Stimulated activated CD4-positive, alpha-beta T cell treated with anti-CD3 and anti-CD28 coated beads, TNF-alpha, amount 100 ng/mL, for 24 hours (primary cell): ENCODE results near the gene PTPRO.

Experiments
- DNase-seq, 3 experiments: peaks; one replicate each; pipeline ENCODE4 v3.0.0-alpha.2; 2020; ENCODE audit warnings: low read depth in 3 of 3

PTPRO gene

DNA sequence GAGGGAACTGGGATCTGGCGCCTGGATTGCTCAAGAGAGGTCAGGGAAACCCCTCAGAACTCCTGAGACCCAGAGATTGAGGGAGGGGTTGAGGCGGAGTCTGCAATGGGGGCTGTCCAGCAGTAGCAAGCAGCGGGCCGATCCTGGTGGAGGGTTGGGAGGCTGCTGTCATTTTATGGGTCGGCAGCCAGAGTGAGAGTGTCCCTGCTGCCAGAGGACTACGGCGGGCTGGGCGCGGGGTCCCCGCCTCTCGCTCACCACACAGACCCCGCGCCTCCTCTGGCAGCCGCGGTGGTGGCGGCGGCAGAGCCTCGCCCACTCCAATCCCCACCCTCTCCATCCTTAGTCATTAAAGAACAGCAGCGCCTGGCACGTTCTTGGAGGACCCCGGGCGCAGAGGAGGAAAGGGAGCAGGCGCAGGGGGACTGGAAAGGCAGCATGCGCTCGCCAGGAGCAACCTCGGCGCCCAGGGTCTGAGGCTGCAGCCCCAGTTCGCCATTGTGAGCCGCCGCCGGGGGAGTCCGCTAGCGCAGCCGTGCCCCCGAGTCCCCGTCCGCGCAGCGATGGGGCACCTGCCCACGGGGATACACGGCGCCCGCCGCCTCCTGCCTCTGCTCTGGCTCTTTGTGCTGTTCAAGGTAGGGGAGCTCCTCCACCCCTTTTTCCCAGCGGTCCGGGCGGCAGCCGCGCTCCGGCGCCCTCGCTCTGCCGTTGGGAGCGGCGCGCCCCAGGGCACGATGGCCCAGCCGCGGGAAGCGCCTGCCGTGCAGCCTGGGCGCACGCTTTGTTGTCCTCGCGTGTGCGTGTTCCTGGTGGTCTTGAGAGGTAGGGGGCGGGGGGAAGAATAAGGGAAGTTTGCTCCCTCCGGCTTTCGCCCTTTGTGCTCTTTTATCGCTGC is at the start of gene PTPRO:
TSS of gene PTPRO (plus strand) at position 345 of the 898 bp plus-strand sequence.
- DNase-seq, result no peak

DNA sequence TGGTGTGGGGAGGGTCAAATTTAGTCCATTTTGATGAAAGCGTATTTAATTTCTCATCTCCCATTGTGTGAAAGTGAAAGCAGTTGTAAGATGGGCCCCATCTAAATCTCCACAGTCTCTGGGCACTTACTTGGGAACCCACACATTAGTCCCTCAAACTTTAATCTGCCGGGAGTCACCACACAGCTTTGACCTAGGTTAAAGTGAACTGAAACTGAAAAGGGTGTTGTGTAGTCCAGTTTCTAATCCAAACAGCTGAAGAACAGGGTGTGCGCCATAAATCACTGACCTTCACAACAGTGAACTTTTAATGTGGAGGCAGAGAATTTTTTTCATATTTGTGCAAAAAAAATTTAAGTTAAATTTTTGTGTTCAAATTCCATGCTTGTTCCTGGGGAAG is 48.4 kb upstream of the PTPRO start:
- DNase-seq, result no peak

- DNase-seq, result no peak
These were observed 47.7 kb upstream of the PTPRO start for GRCh38 chr12:15274561-15274967.

- DNase-seq, result no peak
These were observed 46.1 kb upstream of the PTPRO start for GRCh38 chr12:15276088-15276698.

- no peak for DNase-seq
These were observed 43.3 kb upstream of the PTPRO start for GRCh38 chr12:15278816-15279658.

- DNase-seq, result no peak
These were observed 41.4 kb upstream of the PTPRO start for GRCh38 chr12:15280930-15281329.

DNA sequence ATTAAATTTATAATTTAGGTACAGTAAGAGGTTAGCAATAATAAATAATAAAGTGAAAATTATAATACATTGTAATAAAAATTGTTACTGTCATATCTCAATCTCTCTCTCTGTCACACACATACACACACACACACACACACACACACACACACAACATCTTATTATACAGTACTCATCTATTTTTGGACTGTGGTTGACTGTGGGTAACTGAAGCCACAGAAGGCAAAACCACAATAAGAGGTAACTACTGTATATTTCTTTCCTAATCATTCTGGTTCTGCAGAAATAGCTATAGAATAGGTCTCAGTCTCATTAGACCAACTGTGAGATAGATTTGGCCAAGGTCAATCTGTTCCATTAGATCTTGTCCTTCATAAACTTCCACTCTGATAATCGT is 33.1 kb upstream of the PTPRO start:
- DNase-seq, result no peak

GRCh38 chr12:15293731-15294130 is 28.6 kb upstream of the PTPRO start:
- no peak for DNase-seq

- DNase-seq, result no peak
These were observed 22.4 kb upstream of the PTPRO start for GRCh38 chr12:15299947-15300346.

GRCh38 chr12:15304296-15304695 is 18.0 kb upstream of the PTPRO start:
- no peak for DNase-seq

GRCh38 chr12:15306605-15307004 is 15.7 kb upstream of the PTPRO start:
- DNase-seq, result no peak

DNA sequence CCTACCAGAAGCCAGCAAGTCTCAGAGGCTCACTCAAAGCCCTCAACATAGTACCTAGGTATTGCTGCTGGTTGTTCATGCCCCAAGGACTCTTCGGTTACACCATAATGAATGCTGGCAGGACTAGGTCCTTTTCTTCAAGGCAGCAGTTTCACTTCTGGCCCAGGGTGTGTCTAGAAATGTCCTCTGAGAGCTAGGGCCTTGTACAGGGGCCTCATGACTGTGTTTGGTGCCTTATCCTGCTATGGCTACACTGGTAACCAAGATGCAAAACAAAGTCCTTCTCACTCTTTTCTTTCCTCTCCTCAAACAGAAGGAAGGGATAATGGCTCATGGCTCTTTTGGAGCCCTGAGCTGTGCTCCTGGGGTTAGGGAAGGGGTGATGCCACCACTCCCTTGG is 15.2 kb upstream of the PTPRO start:
- no peak for DNase-seq

DNA sequence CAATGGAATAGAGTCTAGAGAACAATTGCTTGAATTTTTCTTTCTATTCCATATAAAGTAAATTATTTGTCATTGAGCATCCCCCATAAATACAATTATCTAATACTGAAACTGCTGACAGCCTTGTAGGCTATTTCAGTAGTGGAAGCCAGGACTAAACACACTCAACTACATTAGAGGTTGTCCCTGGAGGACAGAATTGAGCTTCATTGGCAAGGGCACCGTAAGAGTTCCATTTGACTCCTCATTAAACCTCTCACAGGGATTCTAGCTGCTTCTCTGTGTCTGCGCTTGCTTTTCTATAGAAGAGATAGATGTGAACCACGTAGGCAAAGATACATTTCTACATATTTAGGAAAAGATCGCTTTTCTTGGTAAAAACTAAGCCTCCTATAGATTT is 3.5 kb upstream of the PTPRO start:
- no peak for DNase-seq

GRCh38 chr12:15320881-15321280 is 1.4 kb upstream of the PTPRO start:
- DNase-seq, result no peak

- no peak for DNase-seq
These were observed 1.2 kb downstream of the PTPRO start for GRCh38 chr12:15323480-15323879.

GRCh38 chr12:15329891-15330290 is 7.6 kb downstream of the PTPRO start:
- no peak for DNase-seq

- DNase-seq, result no peak
These were observed 11.9 kb downstream of the PTPRO start for GRCh38 chr12:15334225-15334624.

GRCh38 chr12:15335959-15336358 is 13.7 kb downstream of the PTPRO start:
- no peak for DNase-seq

GRCh38 chr12:15336768-15337553 is 14.7 kb downstream of the PTPRO start:
- DNase-seq, result no peak

DNA sequence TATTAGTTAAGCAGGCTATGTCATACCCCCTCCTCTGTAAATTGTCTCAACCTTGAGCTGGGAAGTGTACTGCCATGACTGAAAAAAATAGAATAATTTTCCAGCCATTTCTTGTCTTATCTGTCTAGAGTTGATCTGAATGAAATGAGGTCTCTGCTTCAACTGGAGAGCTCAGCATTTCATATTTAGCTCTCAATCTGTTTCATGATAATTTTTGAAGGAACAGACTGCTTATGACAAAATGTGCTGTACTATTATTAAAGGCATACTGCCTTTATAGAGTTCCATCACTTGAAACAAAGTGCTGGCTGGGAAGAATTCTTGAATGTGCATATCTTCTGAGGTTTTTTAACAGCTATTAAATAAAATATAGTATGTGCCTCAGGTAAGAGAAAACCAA is 19.1 kb downstream of the PTPRO start:
- DNase-seq, result no peak

DNA sequence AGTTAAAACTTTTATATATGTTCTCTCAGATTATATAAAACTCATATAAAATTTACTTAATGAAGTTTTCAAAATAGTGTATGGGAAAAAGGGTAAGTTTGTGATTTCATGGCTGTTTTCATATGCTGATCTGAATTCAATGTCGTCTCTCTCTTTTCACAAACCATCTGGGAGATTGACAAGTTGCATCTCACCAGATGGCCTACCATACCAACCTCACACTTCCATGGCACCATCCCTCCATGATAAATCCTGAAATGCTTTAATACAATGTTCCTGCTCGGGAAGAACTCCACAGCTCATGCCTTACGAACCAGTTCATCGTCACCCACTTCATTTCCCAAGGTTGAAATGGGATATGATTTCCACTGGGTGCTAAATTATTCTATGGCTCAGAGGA is 22.3 kb downstream of the PTPRO start:
- no peak for DNase-seq

DNA sequence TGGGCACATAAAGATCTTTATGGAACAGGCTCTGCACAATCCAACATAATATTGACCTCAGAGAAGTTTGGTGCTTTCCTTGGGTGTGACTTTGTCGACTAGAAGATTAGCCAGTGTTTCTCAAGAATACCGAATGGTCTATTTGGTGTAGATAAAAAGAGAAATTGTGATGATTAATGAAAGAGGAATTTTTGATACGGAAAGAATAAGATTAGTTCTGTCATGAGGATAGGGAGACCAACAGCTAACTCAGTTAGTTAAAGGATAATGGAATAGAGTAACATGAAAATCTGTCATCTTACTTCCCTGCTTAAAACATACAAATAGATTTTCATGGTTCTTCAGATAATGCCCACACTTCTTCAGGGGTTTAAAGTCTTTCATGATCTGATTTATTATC is 24.2 kb downstream of the PTPRO start:
- DNase-seq, result no peak
